Tibial nerve (tissue), 4 donors: ENCODE data around the gene TMEM17. TPM values are rescaled to one million over a fixed set of nuclear protein-coding genes. Genes with fewer than 3 reads are reported as not detected.

Experiments used
- DNase-seq, 2 donors: peaks; one replicate each; pipeline ENCODE4 v3.0.0-alpha.2; 2019; ENCODE audit warnings: low spot score in 2 of 2
- H3K27ac ChIP-seq, 4 donors: fragments of 200-600 bp; sonication (generic) in 3 of 4; one replicate each; pipeline ENCODE4 v1.5.1; 2017 to 2019; ENCODE audit warnings: mild to moderate bottlenecking in 1 of 4
- H3K27me3 ChIP-seq, 2 donors: fragments of 200-600 bp; sonication (generic) in 1 of 2; one replicate each; pipeline versions ENCODE4 v1.5.1 to v1.6.0; 2017 to 2019
- H3K36me3 ChIP-seq, 3 donors: fragments of 200-600 bp; sonication (generic); one replicate each; pipeline ENCODE4 v1.5.1; 2018 to 2019
- H3K4me1 ChIP-seq, 4 donors: fragments of 200-600 bp; sonication (generic) in 3 of 4; one replicate each; pipeline ENCODE4 v1.5.1; 2017 to 2019
- H3K4me3 ChIP-seq, 4 donors: fragments of 200-600 bp; sonication (generic) in 3 of 4; one replicate each; pipeline ENCODE4 v1.5.1; 2017 to 2019; ENCODE audit warnings: mild to moderate bottlenecking in 1 of 4, moderate library complexity in 1 of 4
- H3K9me3 ChIP-seq, 4 donors: fragments of 200-600 bp; sonication (generic) in 3 of 4; one replicate each; pipeline ENCODE4 v1.5.1; 2017 to 2019
- CTCF ChIP-seq, 5 experiments: fragments of 200-600 bp in 3 of 5; fragments of 450-650 bp in 2 of 5; sonication (generic) in 3 of 5; IDR thresholded peaks; one replicate each; pipeline ENCODE4 v1.5.1; 2016 to 2019; ENCODE audit warnings: antibody characterized with exemption in 5 of 5, mild to moderate bottlenecking in 3 of 5, moderate library complexity in 2 of 5
- EP300 ChIP-seq, 2 donors: sonication (generic); formaldehyde crosslinking; IDR thresholded peaks; one replicate each; pipeline ENCODE4 v1.6.1; 2017; ENCODE audit warnings: antibody characterized with exemption in 2 of 2, mild to moderate bottlenecking in 1 of 2
- POLR2A ChIP-seq, 2 donors: fragments of 450-650 bp; IDR thresholded peaks; one replicate each; pipeline ENCODE4 v1.6.1; 2017; ENCODE audit warnings: antibody characterized with exemption in 2 of 2, mild to moderate bottlenecking in 2 of 2, moderate library complexity in 2 of 2
- WGBS, 2 donors: methylation state at CpG; one replicate each; pipeline ENCODE4 v1.1.5; 2018; 5-methylcytosine and 5-hydroxymethylcytosine counted together
- total RNA-seq, 4 donors: library from RNA; depleted of rRNA; stranded (reverse); fragments of >200 nt; gene quantifications; one replicate each; pipeline ENCODE4 v1.1.0, GENCODE V29; 2016

The TMEM17 gene
- total RNA-seq, 4 donors from 2014 or later: 1.7 to 5.9 (median 3.2) TPM

GRCh38 chr2:62469114-62469513, 36.9 kb downstream of the TMEM17 start:
- Histone ChIP-seq H3K4me1 (peaks cover 0 to 82% (median 30%) of the 10 kb centered on the region in 4 donors), H3K9me3 (no peaks in the 10 kb centered on the region), H3K36me3 (no peaks in the 10 kb centered on the region), H3K27me3 (no peaks in the 10 kb centered on the region), H3K27ac (peak overlapping the region in 2 of 4 donors; percentile 2 to 21), H3K4me3 (no peak overlapping the region)
- TF ChIP-seq POLR2A (IDR thresholded peaks at IDR 0.05) (no peak), EP300 (IDR thresholded peaks at IDR 0.05) (no peak), CTCF (IDR thresholded peaks at IDR 0.05) (no peak)
- WGBS, 2 donors: 92 to 96% methylated on average over 1 of the region's 1 CpG
- DNase-seq: peak in 1 of 2 donors; percentile 36

DNA sequence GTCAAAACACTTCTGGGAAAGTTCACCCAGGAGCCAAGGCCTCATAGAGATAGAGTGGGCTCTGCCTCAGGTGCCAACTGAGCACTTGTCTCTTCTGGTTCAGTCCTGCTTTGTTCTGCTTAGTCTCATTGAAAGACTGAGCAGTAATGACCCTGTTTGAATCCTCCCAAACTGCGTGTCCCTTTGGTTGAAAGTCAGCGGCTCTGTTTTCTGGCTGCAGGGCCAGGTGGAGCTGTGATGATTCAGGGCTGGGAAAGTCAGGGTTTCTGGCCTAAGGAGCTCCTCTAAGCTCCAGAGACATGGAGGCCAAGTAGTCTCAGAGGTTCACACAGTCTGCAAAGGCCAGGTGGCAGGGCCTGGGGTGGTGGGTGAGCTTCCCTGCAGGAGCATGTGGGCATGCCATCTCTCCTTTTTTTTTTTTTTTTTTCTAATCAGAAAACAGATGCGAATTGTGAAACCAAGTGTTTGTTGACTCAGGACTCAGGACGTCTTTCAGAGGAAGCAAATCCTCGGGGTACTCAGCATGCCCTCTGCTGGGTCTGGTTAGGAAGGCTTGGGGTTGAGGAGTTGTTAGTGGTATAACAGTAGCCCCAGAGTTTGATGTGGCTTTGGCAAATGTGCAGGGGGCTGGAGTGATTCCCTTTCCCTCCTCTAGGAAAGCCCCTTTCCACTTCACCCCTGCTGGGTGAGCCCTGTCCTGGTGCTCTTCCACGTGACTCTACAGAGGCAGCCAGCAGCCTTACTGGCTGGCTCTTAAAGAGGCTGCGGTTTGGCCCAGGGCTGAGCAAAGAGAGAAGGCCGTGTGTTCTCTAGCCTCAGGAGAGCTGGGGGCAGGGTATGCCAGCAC, 38.3 kb downstream of the TMEM17 start:
- WGBS, 2 donors: 51 to 56% methylated on average over 7 to 8 of the region's 8 CpGs
- H3K9me3 ChIP-seq: no peaks in the 10 kb centered on the region
- H3K27ac ChIP-seq: peak overlapping the region in 2 of 4 donors; percentile 15 to 58
- TF ChIP-seq EP300 (IDR thresholded peaks at IDR 0.05) (peak in 1 of 2 donors; percentile 44), POLR2A (IDR thresholded peaks at IDR 0.05) (no peak), CTCF (IDR thresholded peaks at IDR 0.05) (no peak)
- no peaks in the 10 kb centered on the region for H3K36me3 ChIP-seq
- H3K4me1 ChIP-seq: peaks cover 0 to 68% (median 16%) of the 10 kb centered on the region in 4 donors
- H3K27me3 ChIP-seq: no peaks in the 10 kb centered on the region
- DNase-seq: peak; percentile 53 to 62
- no peak overlapping the region for H3K4me3 ChIP-seq

- no peak for DNase-seq
- Histone ChIP-seq H3K27ac (peak overlapping the region in 2 of 4 donors; percentile 0 to 58), H3K4me1 (peaks cover 0 to 61% (median 13%) of the 10 kb centered on the region in 4 donors), H3K27me3 (no peaks in the 10 kb centered on the region), H3K9me3 (no peaks in the 10 kb centered on the region), H3K36me3 (no peaks in the 10 kb centered on the region), H3K4me3 (no peak overlapping the region)
- TF ChIP-seq CTCF (IDR thresholded peaks at IDR 0.05) (no peak), EP300 (IDR thresholded peaks at IDR 0.05) (no peak), POLR2A (IDR thresholded peaks at IDR 0.05) (no peak)
- 78 to 81% methylated on average over 6 of the region's 6 CpGs for WGBS, 2 donors
Observed at GRCh38 chr2:62467100-62467474, 38.9 kb downstream of the TMEM17 start.

DNA sequence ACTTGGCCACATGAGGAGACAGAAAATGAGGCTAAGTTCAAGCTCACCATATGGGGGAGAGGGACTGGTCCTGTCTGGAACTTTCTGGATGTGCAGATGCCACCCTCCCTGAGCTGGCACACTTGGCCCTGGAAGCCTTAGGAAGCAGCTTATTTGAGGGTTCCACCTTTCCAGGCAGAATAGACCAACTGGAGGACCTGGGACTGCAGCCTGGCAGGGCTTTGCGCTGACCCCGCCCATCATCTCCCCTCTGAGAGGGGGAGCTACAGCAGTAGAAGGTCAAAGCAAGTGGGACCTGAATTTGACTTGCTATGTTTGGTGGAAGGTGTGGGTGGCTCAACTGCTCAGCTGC, 39.5 kb downstream of the TMEM17 start:
- Histone ChIP-seq H3K27me3 (no peaks in the 10 kb centered on the region), H3K4me3 (no peak overlapping the region), H3K4me1 (peaks cover 0 to 55% (median 10%) of the 10 kb centered on the region in 4 donors), H3K36me3 (no peaks in the 10 kb centered on the region), H3K9me3 (no peaks in the 10 kb centered on the region), H3K27ac (peak overlapping the region in 2 of 4 donors; percentile 5 to 8)
- no peak for DNase-seq
- WGBS, 2 donors: 92 to 94% methylated on average over 2 of the region's 2 CpGs
- TF ChIP-seq POLR2A (IDR thresholded peaks at IDR 0.05) (no peak), EP300 (IDR thresholded peaks at IDR 0.05) (no peak), CTCF (IDR thresholded peaks at IDR 0.05) (no peak)

GRCh38 chr2:62465741-62466502, 40.1 kb downstream of the TMEM17 start:
- Histone ChIP-seq H3K4me1 (peaks cover 0 to 52% (median 7%) of the 10 kb centered on the region in 4 donors), H3K36me3 (no peaks in the 10 kb centered on the region), H3K27ac (peak overlapping the region in 2 of 4 donors; percentile 5 to 8), H3K4me3 (no peak overlapping the region), H3K9me3 (no peaks in the 10 kb centered on the region), H3K27me3 (no peaks in the 10 kb centered on the region)
- 46 to 51% methylated on average over 8 of the region's 8 CpGs for WGBS, 2 donors
- no peak for DNase-seq
- TF ChIP-seq EP300 (IDR thresholded peaks at IDR 0.05): no peak
- TF ChIP-seq CTCF (IDR thresholded peaks at IDR 0.05): no peak
- TF ChIP-seq POLR2A (IDR thresholded peaks at IDR 0.05): no peak
